GOT3 (cell line): ENCODE results near the gene ASCC3.

Source experiments
- DNase-seq: peaks from one replicate; lab custom pipeline; 2025; ENCODE audit warnings: mixed read lengths; lab: John Stamatoyannopoulos, UW

Gene ASCC3

GRCh38 chr6:100464903-100465700, 416.0 kb downstream of the ASCC3 start, which contains the start of gene SIM1:
Gene SIM1, minus strand, starts transcription at chr6:100464921. Its CDS starts 1,453 bp downstream, at chr6:100463468.
- DNase-seq: peak; percentile 72

GRCh38 chr6:100464162-100464851, 416.8 kb downstream of the ASCC3 start:
- no peak for DNase-seq

DNA sequence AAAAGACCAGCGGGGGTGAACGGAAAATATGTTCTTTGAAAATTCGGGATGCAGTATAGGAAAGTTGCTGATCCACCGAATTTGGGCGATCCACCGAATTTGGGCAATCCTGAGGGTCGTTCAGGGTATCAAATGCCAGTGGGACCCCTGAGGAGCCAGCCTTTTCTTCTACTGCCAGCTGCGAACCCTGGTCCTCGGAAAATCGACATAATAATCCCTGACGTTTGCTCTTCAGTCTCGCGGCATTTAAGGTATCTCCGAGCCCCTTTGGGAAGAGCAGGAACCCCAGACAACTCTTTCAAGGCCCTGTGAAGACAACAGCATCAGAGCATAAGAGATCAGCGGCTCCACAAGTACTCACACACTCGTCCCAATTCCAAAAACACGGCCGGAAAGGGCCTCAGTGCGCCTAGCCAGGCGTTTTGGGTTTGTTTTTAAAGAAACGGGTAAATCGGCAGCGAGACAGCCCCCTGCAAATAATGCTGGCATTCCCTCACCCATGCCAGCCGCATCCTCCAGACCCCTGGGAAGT, 417.4 kb downstream of the ASCC3 start:
- no peak for DNase-seq

GRCh38 chr6:100462706-100463629, 418.2 kb downstream of the ASCC3 start:
- DNase-seq: no peak

GRCh38 chr6:100461917-100462705, 419.0 kb downstream of the ASCC3 start:
- DNase-seq: no peak

DNA sequence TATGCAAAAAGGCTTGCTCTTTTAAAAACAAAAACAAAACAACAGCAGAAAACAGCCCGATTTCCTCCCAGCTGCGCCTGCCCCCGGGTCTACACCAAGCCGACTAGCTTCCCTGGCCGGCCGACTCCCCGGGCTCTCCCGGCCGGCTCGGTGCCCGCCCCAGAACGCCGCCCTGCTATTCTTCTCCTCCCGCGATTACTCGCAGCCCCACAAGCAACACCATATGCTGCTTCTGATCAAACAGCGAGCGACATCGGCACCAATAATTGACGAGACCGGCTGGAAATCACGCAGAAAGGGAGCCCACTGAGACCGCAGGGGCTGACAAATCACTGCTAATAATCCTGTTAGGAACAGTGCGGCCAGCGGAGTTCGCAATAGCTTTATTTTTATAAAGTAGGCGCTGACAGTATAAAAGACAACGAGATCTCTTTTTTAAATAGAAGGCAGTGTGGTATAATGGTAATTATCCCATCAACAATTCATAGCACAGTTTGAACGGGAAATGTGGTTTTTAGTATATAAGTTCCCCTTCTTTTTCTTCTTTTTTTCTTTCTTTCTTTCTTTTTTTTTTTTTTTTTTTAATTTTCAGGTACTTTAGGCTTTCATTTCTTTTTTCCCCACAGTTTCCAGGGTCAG, 419.7 kb downstream of the ASCC3 start:
- no peak for DNase-seq

DNA sequence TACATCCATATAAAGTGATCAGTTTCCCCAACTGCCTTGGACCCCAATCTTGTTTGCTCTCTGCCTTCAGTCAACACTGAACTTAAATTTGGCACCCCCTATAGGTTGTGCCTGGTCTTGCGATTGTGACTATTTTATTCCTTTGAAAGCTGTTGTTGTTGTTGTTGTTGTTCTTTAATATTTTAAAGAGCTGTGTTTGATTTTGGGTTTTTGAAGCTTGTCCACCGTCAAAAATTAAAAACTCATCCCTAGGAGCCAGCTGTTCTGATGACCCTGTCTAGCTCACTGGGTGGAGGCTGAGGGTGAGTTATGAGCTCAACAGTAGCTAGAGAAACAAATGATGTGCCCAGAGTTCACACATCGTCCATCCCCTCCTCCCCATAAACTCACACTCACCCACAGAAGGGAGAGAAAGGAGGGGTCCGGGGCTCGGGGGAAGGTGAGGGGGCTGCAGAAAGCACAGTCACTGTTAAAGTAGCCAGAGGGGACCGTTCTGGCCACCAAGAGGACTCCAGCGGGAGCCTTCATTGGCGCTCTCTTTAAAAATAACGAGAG, 420.4 kb downstream of the ASCC3 start:
- DNase-seq: no peak

DNA sequence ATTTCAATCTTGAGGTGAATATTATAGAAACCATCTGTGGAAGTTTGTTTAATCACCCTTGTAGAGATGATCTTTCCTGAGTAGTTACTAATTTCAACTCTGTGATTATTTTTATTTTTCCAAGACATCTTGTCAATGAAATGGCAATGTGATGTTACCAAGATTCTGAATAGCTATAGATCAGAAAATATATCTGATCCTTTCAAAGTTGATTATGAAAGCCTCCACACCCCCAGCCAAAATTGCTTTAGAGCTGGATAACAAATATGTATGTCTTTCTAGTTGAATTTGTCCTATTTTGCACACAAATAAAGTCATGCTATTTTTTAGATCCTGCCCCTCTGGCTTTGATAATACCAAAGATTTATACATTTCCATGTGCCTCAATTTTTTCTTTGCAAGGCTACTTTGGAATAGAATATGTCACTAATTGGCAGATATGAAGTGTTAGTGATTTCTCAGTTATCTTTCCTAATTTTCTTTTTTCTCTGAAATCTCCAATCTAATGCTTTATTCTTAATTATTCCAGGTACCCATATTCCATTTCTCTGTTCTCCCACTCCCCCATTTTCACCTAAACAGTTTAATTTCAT, 421.4 kb downstream of the ASCC3 start:
- no peak for DNase-seq

GRCh38 chr6:100458841-100459591, 422.1 kb downstream of the ASCC3 start:
- no peak for DNase-seq
